ENCODE results near the gene CENPT. TPM values are rescaled to one million over a fixed set of nuclear protein-coding genes. Genes with fewer than 3 reads are reported as not detected.

The CENPT gene
- total RNA-seq, 2 donors from 2014 or later = 57.1 to 122 TPM

DNA sequence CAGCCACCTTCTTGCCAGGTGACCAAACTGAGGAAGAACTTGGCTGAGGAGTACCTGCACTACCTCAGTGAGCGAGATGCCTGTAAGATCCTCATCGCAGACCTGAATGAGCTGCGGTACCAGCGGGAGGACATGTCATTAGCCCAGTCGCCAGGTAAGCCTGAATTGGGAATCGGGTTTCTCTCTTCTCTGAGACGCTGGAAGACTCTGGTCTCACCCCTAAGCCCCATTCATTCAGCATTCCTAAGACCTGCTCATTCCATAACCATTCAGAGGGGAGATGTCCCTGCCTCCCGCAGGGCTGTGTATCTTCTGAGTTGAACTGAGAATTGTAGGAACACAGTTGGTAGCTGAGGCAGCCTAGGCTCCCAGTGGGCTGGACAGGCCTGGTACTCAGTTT lies 22.4 kb downstream of the CENPT start:
- H3K27me3 ChIP-seq = no peaks in the 10 kb centered on the region
- TF ChIP-seq, protein P1, sequence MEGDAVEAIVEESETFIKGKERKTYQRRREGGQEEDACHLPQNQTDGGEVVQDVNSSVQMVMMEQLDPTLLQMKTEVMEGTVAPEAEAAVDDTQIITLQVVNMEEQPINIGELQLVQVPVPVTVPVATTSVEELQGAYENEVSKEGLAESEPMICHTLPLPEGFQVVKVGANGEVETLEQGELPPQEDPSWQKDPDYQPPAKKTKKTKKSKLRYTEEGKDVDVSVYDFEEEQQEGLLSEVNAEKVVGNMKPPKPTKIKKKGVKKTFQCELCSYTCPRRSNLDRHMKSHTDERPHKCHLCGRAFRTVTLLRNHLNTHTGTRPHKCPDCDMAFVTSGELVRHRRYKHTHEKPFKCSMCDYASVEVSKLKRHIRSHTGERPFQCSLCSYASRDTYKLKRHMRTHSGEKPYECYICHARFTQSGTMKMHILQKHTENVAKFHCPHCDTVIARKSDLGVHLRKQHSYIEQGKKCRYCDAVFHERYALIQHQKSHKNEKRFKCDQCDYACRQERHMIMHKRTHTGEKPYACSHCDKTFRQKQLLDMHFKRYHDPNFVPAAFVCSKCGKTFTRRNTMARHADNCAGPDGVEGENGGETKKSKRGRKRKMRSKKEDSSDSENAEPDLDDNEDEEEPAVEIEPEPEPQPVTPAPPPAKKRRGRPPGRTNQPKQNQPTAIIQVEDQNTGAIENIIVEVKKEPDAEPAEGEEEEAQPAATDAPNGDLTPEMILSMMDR (IDR thresholded peaks at IDR 0.05) = no peak
- no peak for TF ChIP-seq POLR2A (IDR thresholded peaks at IDR 0.05)
- peaks cover 0 to 11% of the 10 kb centered on the region in 2 donors for H3K36me3 ChIP-seq (replicated peaks in 1 of 2; ENCODE audit: insufficient read depth in 1 of 2, low read depth in 2 of 2)
- DNase-seq = no peak
- 80 to 85% methylated on average over 8 of the region's 8 CpGs for WGBS, 2 donors
- H3K4me3 ChIP-seq = no peak overlapping the region
- intact Hi-C loops (cut with DNase I) = no loop called here
- ATAC-seq = no peak
- no peaks in the 10 kb centered on the region for H3K9me3 ChIP-seq
- H3K4me1 ChIP-seq = no peaks in the 10 kb centered on the region
- no peak overlapping the region for H3K27ac ChIP-seq

DNA sequence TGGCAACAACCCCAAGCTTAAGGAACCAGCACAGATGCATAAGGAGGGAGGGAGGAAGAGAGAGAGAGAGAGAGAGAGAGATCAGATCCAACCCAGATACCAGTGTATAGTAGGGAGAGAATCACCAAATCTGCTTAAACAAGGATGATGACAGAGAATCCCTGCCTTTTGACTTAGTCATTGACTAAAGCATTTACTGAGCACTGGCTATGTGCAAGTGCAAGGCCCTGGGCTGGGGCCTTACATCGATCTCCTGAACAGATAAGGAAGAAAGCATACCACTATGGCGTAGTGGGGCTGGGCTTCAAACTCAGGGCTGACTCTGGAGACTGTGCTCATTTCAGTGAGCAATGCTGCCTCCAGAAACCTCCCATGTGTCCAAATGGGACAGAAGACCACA lies 25.0 kb downstream of the CENPT start:
- Histone ChIP-seq H3K27me3 (no peaks in the 10 kb centered on the region), H3K4me1 (no peaks in the 10 kb centered on the region), H3K36me3 (replicated peaks in 1 of 2; ENCODE audit: insufficient read depth in 1 of 2, low read depth in 2 of 2) (no peaks in the 10 kb centered on the region), H3K4me3 (no peak overlapping the region), H3K27ac (no peak overlapping the region), H3K9me3 (no peaks in the 10 kb centered on the region)
- DNase-seq (no peak), ATAC-seq (no peak)
- TF ChIP-seq, protein P1 (IDR thresholded peaks at IDR 0.05) = no peak
- TF ChIP-seq POLR2A (IDR thresholded peaks at IDR 0.05) = no peak
- intact Hi-C loops (cut with DNase I) = no loop called here
- 82 to 88% methylated on average over 2 of the region's 2 CpGs for WGBS, 2 donors

DNA sequence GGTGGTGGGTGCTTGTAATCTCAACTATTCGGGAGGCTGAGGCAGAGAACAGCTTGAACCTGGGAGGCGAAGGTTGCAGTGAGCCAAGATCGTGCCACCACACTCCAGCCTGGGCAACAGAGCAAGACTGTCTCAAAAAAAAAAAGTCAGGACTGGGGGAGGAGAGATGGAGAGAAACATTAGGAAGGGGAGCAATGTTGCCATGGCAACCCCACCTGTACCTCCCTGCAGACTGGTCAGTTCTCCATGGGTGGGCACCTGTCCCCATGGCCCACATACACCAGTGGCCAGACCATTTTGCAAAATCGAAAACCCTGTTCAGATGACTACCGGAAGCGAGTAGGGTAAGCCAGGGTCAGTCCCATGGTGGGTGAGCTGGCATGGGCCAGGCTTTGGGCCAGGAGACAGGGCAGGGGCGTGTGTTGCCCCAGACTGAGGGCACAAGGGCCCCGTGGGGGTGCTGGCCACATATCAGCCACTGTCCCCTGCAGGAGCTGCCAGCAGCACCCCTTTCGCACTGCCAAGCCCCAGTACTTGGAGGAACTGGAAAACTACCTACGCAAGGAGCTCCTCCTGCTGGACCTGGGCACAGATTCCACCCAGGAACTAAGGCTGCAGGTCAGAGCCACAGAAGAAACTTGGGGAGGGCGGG lies 26.8 kb downstream of the CENPT start:
- TF ChIP-seq POLR2A (IDR thresholded peaks at IDR 0.05) = no peak
- TF ChIP-seq, protein P1 (IDR thresholded peaks at IDR 0.05) = no peak
- no peak overlapping the region for H3K27ac ChIP-seq
- 81 to 82% methylated on average over 5 to 11 of the region's 11 CpGs for WGBS, 2 donors
- no peak overlapping the region for H3K4me3 ChIP-seq
- ATAC-seq (no peak), DNase-seq (no peak)
- no peaks in the 10 kb centered on the region for H3K9me3 ChIP-seq
- no peaks in the 10 kb centered on the region for H3K36me3 ChIP-seq (replicated peaks in 1 of 2; ENCODE audit: insufficient read depth in 1 of 2, low read depth in 2 of 2)
- H3K4me1 ChIP-seq = no peaks in the 10 kb centered on the region
- intact Hi-C loops (cut with DNase I) = no loop called here
- H3K27me3 ChIP-seq = no peaks in the 10 kb centered on the region

DNA sequence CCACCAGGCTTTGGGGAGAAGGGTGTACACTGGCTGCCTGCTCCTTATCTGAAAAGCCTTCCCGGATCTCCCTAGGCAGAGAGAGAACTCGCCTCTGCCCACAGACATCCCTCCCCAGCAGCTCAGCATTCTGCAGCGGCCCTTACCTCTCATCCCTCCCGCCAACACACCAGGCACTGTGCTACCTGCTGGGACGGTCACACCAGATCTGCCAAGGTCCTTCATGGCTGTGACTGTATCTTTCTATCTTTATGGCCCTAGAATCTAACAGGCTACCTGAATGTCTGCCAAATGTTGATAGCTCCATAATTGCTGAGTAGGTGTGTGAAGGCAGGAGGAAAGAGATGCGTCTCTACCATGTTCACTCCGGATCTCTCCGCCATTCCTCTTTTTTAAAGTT lies 32.9 kb downstream of the CENPT start:
- Histone ChIP-seq H3K27me3 (no peaks in the 10 kb centered on the region), H3K27ac (no peak overlapping the region), H3K9me3 (no peaks in the 10 kb centered on the region), H3K4me3 (no peak overlapping the region), H3K36me3 (replicated peaks in 1 of 2; ENCODE audit: insufficient read depth in 1 of 2, low read depth in 2 of 2) (no peaks in the 10 kb centered on the region), H3K4me1 (no peaks in the 10 kb centered on the region)
- ATAC-seq (no peak), DNase-seq (no peak)
- 87 to 91% methylated on average over 7 to 8 of the region's 8 CpGs for WGBS, 2 donors
- TF ChIP-seq, protein P1 (IDR thresholded peaks at IDR 0.05) = no peak
- no peak for TF ChIP-seq POLR2A (IDR thresholded peaks at IDR 0.05)
- intact Hi-C loops (cut with DNase I) = loop anchor here (10.0 kb wide), 1 partner anchor 230 kb away; no protein-coding TSS in a partner anchor

DNA sequence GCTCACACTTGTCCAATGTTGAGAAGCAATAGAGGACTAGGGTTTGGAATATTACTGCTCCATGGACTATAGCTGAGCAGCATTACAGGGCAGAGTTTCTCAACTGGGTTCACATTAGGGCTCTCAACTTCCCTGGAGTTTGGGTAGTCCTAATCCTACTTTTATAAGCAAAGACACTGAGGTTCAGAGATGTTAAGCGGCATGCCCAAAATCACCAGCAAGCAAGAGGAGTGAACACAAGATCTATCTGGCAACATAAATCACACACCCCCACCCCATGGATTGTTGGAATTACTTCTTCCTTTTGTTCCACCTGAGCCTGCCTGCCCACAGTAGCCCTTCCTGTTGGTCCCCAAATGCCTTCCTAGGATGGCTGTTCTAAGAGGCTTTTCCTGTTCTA lies 35.6 kb downstream of the CENPT start:
- intact Hi-C loops (cut with DNase I) = loop anchor here (10.0 kb wide), 1 partner anchor 233 kb away; no protein-coding TSS in a partner anchor

More for the DNA sequence above, 35.6 kb downstream of the CENPT start:
- DNase-seq = no peak
- Histone ChIP-seq H3K27me3 (no peaks in the 10 kb centered on the region), H3K36me3 (replicated peaks in 1 of 2; ENCODE audit: insufficient read depth in 1 of 2, low read depth in 2 of 2) (no peaks in the 10 kb centered on the region), H3K9me3 (no peaks in the 10 kb centered on the region), H3K27ac (no peak overlapping the region), H3K4me1 (peaks cover 7% of the 10 kb centered on the region), H3K4me3 (no peak overlapping the region)
- no peak for ATAC-seq
- TF ChIP-seq, protein P1 (IDR thresholded peaks at IDR 0.05) = no peak
- no peak for TF ChIP-seq POLR2A (IDR thresholded peaks at IDR 0.05)
- WGBS, 2 donors = 93 to 94% methylated on average over 1 of the region's 1 CpG

Measured in body of pancreas (tissue), 4 donors.